Mucosa of gallbladder (tissue), 1 donor: ENCODE measurements around the gene MRPL52. TPM values are rescaled to one million over a fixed set of nuclear protein-coding genes. Genes with fewer than 3 reads are reported as not detected.
"Not testable (repeated sequence)": the region's sequence is repeated elsewhere in the genome, so short reads cannot be mapped to it uniquely, and the experiment has no call there.

ENCODE experiments used
- DNase-seq: peaks from one replicate; pipeline ENCODE4 v3.0.0-alpha.2; 2020; ENCODE audit warnings: low spot score
- total RNA-seq: library from RNA; stranded (reverse); gene quantifications from one replicate; pipeline ENCODE4 v1.2.1, GENCODE V29; 2021
- donor health status: DM: no; HTN: no; CAD: no.

The MRPL52 gene
- 85.1 TPM for total RNA-seq

DNA sequence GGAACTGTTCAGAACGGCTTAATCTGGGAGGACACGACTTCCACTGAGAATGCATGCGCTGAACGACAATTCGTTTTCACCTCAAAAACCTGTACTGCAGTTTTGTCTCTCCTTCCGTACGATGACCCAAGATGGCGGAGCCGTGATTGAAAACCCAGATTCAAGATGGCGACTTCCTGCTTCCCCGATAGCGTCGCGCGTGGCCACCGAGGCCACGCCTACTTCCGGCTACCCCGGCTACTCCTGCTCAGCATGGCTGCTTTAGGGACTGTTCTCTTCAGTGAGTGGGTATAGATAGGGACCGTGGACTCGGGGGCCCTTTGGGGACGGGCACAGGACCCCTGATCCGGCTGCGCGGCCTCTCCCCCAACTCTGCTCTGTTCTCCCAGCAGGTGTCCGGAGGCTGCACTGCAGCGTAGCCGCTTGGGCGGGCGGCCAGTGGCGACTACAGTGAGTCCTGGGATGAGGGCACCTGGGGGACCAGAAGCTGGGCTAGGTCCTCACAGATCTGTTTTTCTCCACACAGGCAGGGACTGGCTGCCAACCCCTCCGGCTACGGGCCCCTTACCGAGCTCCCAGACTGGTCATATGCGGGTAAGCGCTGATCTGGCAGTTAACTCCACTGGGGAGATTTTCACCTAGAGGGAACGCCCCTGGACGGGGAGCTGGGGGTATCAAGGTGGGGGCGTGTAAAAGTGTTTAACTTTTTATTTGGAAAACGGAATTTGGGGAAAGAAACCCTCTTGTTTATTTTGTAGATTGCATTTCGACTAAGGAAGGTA is at the start of gene MRPL52:
MRPL52 (plus strand) TSS at position 227 of the 782 bp plus-strand sequence; CDS start at position 253, 26 bp downstream.
- peak; percentile 92 for DNase-seq

DNA sequence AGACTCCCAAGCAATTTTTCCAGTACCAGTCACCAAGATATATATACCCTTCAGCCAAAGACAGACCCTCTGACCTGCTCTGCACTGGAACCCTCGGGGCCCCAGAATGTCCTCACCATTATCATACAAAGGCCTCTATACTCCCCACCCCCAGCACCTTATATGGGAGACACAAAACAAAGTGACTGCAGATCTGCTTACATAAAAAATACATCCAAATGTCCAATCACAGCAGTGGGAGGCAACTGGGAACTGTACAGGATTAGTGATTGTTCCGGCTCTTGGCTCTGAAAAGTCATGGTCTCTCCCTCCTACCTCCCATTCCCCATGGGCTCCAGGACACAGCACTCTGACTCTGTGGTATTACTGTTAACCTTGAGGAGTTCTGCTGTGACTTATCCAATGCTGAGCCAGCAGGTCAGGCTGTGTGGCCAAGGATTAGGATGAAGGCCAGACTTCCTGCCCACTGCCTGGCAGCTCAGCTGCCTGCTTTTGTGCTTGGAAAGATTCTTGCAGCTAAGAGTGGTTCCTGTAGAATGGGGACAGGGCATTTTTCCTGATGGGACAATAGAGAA is 49.5 kb upstream of the MRPL52 start:
- DNase-seq, result no peak

DNA sequence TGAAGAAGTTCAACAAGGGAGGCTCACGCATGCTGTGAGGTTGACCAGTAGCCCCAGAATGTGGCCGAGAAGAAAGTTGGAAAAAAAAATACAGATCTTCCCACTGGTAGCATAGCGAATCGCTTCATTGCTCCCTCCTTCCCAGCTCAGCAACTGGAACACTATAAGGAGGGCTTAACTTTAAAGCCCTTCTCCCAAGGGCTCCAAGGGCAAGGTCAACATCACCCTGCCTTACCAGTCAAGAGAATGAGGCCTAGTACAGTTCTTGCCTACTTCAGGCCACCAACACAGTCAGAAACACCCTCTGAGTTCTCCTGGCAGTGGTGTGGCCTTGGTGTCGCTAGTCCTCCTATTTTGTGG is 48.8 kb upstream of the MRPL52 start:
- DNase-seq, result no peak

DNA sequence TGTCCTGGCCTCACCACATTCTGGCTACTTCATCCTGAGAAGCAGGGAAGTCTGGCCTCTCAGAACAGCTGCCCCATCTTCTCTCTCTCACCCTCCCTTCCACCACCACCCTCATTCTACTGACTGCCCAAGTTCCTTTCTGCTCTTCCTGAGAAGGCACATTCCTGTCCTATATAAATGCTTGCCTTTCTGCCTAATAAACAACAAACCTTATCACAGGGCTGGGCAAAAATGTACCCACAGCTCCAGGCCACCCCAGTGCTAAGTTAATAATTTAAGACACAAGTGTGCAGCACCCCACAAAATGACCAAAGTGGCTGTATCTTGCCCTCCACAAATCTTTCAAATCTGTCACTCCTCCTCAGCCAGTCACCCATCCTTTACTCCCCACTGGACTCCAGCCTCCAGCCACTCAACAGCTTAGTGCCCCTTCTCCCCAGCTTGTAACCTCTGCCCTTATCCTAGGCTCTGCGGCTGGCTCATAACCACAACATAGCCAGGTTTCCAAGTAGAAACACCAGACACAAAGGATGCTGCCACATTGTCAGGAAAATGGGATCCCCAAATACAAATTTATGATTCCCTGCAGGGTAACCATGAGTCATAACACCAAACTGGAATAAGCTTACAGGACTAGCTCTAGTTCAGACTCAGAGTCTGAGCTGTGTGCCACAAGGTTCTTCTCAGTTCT is 48.2 kb upstream of the MRPL52 start:
- no peak for DNase-seq

DNA sequence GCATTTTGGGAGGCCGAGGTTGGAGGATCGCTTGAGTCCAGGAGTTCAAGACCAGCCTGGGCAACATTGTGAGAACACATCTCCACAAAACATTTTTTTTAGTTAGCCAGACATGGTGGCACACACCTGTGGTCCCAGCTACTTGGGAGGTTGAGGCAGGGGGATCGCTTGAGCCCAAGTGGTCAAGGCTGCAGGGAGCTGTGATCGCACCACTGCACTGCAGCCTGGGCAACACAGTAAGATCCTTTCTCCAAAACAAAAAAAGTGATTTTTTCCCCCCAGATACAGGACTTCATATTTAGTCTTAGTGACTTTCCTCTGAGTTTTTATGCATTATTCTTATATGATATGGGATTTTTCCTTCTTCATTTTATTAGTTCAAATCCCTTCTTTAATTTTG is 43.0 kb upstream of the MRPL52 start:
- no peak for DNase-seq

DNA sequence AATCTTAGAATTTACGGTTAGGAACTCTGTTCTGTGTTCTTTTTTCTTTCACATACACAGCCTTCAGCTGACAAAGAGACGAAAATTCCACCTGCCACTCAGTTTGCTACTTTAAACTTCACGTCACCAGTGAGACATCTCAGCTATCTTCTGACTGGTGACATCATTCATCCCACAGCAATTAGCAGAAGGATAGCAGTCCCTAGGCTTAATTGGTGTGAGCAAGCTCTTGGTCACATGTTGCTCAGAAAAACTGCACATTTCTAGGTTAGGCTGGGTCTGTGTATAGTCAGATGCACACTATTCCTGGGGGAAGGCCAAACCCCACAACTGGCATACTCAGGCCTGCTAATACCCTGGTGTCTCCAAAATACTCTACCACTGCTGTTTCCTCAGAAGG is 38.4 kb upstream of the MRPL52 start:
- no peak for DNase-seq

DNA sequence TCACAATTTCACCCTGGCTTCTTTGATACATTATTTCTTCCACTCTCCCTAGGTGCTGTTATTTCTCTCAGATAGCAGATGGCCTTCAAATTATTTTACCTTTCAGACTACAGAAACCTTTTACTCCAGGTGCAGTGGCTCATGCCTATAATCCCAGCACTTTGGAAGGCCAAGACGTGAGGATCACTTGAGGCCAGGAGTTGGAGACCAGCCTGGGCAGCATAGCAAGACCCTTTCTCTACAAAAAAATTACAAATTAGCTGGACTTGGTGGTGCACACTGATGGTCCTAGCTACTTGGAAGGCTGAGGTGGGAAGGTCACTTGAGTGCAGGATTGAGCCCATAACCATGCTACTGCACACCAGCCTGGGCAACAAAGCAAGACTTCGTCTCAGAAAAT is 37.5 kb upstream of the MRPL52 start:
- no peak for DNase-seq

DNA sequence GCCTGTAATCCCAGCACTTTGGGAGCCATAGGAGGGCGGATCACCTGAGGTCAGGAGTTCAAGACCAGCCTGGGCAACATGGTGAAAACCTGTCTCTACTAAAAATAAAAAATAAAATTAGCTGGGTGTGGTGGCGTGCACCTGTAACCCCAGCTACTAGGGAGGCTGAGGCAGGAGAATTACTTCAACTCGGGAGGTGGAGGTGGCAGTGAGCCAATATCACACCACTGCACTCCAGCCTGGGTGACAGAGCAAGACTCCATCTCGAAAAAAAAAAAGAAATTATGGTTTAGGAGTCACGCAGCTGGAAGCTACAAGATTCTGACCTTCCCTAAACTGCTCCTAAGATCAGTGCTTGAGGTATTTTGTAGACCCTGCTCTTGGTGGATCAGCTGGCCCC is 36.1 kb upstream of the MRPL52 start:
- DNase-seq, result not testable (repeated sequence)

DNA sequence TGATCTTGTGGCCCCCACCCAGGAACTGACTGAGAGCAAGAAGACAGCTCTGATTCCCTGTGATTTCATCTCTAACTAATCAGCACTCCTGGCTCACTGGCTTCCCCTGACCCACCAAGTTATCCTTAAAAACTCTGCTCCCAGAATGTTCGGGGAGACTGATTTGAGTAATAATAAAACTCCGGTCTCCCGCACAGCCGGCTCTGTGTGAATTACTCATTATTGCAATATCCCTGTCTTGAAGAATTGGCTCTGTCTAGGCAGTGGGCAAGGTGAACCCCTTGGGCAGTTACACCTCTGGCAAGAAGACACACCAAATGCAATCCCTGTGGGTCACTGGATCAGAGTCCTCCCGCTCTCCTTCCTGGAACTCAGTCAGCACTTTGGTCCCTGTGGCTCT is 35.7 kb upstream of the MRPL52 start:
- no peak for DNase-seq

DNA sequence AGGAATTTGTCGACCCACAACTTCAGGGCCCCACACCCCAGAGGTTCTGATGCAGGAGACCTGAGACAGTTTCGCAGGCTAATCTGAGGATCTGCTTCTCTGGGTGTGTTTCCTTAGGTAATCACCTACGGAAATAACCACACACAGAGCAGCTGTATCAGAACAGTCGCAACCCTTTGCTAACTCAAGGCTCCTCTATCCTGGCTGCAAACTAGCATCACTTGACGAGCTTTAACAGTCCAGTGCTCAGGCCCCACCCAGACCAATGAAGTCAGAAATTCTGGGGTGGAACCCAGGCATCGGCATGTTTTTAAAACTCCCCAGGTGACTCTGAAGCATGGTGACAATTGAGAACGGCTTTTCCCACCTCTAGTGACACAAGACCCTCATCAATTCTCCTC is 35.1 kb upstream of the MRPL52 start:
- DNase-seq, result no peak

DNA sequence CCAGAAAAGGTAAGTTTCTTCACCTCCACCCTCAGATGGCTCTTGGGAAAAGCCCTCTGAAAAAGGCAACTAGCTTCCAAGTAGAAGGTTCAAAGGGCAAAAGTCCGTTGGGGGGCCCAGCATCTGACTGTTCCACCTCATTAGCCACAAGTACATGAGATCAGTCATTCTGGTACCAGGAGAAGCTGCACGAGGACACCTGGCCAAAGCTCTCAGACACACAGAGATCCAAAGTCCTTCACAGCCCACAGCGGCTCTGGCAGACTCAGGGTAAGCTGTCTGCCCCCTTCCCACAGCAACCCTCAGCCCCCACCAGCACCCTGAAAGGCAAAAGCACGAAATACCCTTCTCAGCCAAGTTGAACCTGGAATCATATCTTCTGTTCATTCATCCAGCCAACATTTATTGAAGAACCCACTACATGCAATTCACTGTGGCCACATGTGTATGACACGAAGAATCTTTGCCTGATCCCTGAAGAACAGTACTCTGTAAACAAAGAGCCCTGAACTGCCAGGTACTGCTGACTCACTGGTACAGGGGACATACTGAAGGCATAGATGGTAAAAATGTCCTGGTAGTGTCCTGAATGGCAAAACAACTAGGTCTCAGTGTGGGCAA is 33.5 kb upstream of the MRPL52 start:
- no peak for DNase-seq

DNA sequence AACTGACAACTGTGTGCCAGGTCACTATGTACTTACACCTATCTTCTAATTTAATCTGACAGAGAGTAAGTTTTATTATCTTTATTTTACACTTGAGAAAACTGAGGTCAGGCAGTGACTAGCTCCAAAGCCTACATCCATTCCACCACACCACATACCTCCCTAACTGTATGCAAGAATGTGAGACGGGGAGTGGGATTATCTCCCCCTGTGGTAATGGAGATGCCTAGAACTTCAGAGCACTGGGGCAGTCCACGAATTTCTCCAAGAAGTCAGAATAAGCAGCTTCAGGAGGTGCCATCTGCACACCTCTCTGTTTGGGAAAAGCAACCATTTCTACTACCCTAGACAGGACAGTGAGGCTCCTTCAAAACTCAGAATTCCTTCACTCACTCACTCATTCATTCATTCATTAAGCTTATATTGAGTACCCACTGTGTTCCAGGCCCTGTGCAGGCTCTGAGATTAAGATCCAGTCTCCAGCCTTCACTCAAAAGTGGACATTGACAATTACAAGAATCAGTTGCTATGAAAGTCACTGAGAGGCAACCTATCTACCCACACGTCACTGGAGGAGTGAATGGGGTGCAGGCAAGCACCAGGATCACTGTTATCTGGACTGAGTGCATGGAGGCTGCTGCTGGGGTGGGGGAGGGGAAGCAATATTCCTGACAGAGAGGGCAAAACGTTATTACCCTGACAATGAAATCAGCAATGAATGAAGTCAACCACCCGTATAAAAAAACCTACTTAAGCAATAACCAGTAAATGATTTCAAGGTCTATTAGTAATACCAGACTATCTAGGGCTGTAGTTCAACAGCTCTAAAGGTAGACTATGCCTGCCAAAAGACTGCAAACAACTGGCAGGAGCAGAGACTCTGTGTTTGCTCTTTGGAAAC is 32.4 kb upstream of the MRPL52 start:
- no peak for DNase-seq

DNA sequence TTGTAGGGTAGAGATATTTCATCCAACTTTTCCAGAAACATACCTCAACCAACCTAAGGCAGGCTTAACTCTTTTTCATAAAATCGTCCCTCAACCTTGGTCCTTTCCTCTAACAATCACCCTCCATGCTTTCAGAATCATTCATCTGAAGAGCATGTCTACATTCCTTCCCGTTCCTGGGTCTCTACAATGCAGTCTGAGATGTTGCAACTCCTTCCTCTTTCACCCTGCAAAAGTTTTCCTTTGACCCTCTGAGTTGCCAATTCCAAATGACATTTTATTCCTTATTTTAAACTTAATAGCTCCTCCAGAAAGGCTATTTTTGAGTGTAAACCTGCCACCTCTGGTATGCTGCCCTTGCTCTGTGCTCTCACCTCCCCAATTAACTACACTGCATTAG is 31.2 kb upstream of the MRPL52 start:
- no peak for DNase-seq

DNA sequence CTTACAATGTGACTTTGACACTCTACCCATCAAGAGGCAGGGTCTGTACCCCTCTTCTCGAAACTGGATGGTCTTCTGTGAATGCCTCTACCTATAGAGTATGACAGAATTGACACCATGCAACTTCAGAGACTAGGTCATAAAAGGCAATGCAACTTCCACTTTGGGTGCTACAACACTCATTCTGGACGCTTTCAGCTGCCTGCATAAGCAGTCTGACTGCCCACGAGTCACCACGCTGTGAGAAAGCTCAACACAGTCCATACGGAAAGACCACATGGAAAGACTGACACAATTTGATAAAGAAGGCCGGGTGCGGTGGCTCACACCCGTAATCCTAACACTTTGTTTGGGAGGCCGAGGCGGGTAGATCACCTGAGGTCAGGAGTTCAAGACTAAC is 29.3 kb upstream of the MRPL52 start:
- no peak for DNase-seq

DNA sequence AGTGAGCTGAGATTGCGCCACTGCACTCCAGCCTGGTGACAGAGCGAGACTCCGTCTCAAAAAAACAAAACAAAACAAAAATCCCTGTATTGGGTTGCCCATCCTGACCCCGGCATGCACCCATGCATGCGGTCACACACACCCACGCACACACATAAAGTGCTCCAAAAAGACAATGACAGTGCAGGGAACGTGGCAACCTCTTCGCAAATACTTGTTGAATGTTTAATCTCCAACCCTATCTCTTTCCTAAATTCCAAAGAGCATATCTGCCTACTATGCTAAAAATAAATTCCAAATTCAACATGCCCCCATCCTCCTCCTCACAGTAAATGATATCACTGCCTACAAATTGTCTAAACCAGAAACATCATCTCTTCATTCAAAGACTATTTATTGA is 28.0 kb upstream of the MRPL52 start:
- no peak for DNase-seq

DNA sequence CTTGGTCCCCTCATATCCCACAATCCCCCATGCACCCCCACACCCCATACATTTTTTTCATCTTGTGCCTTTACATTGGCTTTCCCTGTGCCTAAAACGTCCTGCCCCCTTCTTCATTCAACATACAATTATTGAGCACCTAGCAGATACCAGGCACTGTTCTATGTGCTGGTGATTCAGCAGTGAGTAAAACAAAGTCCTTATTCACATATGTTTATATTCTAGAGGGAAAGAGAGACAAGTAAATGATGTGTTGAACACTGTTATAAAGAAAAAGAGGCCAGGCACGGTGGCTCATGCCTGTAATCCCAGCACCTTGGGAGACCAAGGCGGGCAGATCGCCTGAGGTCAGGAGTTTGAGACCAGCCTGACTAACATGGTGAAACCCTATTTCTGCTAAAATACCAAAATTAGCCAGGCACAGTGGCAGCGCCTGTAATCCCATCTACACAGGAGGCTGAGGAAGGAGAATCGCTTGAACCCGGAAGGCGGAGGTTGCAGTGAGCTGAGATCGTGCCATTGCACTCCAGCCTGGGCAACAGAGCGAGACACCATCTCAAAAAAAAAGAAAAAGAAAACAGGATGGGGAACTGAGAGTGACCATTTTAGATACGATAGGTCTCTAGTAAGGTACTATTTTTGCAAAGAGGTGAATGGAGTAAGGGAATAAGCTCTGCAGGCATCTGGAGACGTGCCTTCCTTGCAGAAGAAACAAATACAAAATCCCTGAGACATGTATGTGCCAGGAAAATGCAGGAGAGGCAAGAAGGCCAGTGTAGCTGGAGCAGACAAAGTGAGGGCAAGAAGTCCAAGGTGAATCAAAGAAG is 26.6 kb upstream of the MRPL52 start:
- DNase-seq, result no peak

DNA sequence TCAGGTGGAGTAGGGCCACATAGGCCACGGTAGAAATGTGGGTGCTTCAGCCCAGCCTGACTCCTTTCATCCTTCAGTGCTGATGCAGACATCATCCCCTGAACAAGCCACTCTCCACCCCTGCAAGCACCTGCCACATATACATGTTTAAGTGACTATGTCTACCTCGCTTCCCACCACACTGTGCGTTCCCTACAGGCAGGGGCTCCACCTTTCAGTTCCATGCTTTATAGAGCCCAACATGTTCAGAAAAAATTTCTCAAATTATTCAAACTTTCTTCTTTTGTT is 26.1 kb upstream of the MRPL52 start:
- no peak for DNase-seq

DNA sequence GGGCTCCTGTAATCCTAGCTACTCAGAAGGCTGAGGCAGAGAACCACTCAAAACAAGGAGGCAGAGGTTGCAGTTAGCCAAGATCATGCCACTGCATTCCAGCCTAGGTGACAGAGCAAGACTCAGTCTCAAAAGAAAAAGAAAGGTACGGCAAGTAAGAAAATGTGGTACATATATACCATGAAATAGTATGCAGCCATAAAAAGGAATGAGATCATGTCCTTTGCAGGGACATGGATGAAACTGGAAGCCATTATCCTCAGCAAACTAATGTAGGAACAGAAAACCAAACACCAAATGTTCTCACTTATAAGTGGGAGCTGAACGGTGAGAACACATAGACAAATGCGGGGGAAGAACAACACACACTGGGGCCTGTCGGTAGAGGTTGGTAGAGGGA is 24.5 kb upstream of the MRPL52 start:
- DNase-seq, result not testable (repeated sequence)

DNA sequence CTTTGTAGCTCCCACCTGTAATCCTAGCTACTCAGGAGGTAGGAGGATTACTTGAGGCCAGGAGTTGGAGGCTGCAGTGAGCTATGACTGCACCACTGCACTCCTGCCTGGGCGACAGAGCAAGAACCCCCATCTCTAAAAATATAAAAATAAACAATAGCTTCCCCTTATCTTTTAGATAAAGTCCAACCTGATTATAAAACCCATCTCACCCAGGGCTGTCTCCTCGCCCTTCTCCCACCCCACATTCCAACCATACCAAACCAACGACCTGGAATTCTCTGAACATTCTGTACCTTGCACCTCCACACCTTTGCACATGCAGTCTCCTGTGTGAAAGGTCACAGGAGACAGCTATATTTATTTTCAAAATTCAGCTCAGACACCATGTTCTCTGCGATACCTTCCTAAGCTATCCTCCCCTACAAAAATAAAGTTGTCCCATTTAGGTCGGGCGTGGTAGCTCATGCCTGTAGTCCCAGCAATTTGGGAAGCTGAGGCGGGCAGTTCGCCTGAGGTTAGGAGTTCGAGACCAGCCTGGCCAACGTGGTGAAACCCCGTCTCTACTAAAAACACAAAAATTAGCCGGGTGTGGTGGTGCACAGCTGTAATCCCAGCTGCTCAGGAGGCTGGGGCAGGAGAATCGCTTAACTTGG is 22.1 kb upstream of the MRPL52 start:
- DNase-seq, result peak; percentile 68

DNA sequence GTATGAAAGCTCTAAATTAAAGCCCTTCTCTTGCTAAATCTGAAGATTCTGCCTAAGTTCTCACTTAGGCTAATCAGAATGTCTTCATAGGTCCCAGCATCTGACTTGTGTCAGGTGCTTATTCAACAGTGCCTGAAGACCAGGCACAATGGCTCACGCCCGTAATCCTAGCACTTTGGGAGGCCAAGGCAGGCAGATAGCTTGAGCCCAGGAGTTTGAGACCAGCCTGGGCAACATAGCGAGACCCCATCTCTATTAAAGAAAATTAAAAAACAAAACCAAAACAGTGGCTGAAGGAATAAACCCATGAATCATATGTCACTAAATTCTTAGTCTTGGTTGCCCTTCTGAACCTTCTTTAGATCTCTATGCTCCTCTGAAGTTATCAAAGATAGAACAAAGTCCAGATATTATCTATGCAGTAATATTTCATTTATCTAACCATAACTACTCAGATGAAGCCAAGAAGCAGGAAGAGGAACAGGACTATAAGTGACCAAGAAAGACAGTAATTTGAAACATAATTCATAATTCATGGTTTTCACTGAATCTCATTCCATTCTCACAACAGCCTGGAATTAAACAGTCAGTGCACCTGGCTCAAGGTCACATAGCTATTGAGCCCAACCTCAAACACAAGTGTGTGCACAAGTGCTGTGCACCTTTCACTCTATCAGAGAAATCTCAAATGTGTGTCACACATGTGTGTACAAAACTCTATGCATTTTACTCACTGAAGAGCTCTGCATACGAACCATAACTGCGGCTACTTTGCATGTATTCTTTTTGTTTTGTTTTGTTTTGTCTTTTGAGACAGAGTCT is 21.1 kb upstream of the MRPL52 start:
- no peak for DNase-seq
